ENCODE data around the gene RLBP1. TPM values are rescaled to one million over a fixed set of nuclear protein-coding genes. Genes with fewer than 3 reads are reported as not detected.
A peak's percentile ranks its signal among the peaks of the same experiment; 100 is the strongest.

Gene RLBP1
- total and polyA plus RNA-seq, 2 of the 13 experiments (the other 11 are each of a cell fraction or from before 2014, with no cell fraction given) = 0.07 TPM; not detected in 1

- TF ChIP-seq NFE2 (CRISPR knock-in tag; IDR thresholded peaks at IDR 0.05) (no peak), TAF15 (IDR thresholded peaks at IDR 0.05; ENCODE audit: low read depth, low read length, poor library complexity, severe bottlenecking) (peak; percentile 95), SSRP1 (CRISPR knock-in tag; IDR thresholded peaks at IDR 0.05) (no peak), KDM5B (CRISPR knock-in tag; IDR thresholded peaks at IDR 0.05; ENCODE audit: borderline replicate concordance) (peak; percentile 78; the same call in 1 of the 2 replicates), ZNF101 (CRISPR knock-in tag; IDR thresholded peaks at IDR 0.05; ENCODE audit: borderline replicate concordance, low read depth) (no peak), HMG20B (CRISPR knock-in tag; conservative IDR thresholded peaks at IDR 0.05) (no peak), PHF8 (CRISPR knock-in tag; IDR thresholded peaks at IDR 0.05) (peak; percentile 63), RBAK (CRISPR knock-in tag; IDR thresholded peaks at IDR 0.05) (0 out of 2 replicates have a peak, but pooled peaks have one; percentile 4), YEATS4 (CRISPR knock-in tag; IDR thresholded peaks at IDR 0.05; ENCODE audit: borderline replicate concordance) (no peak; the same call in 1 of the 2 replicates), TARDBP (CRISPR knock-in tag; IDR thresholded peaks at IDR 0.05) (peak; percentile 72; the same call in 1 of the 2 replicates), FOXK2 (IDR thresholded peaks at IDR 0.05) (peak; percentile 79), RFXAP (CRISPR knock-in tag; IDR thresholded peaks at IDR 0.05; ENCODE audit: borderline replicate concordance) (no peak), ATF1 (CRISPR knock-in tag; IDR thresholded peaks at IDR 0.05) (no peak; the same call in 1 of the 2 replicates), HMGXB4 (CRISPR knock-in tag; IDR thresholded peaks at IDR 0.05; ENCODE audit: borderline replicate concordance in 1 of 2, low read depth in 1 of 2) (peak; percentile 93 to 96), AHDC1 (CRISPR knock-in tag; IDR thresholded peaks at IDR 0.05; ENCODE audit: borderline replicate concordance) (peak; percentile 8; the same call in 1 of the 2 replicates), ELF1 (CRISPR knock-in tag; IDR thresholded peaks at IDR 0.05) (peak; percentile 86), ZFP1 (CRISPR knock-in tag; IDR thresholded peaks at IDR 0.05) (no peak), ZNF17 (CRISPR knock-in tag; IDR thresholded peaks at IDR 0.05) (no peak), HNRNPUL1 (IDR thresholded peaks at IDR 0.05; ENCODE audit: low read depth, low read length) (no peak), NR2C2 (CRISPR knock-in tag; IDR thresholded peaks at IDR 0.05; ENCODE audit: borderline replicate concordance) (peak; percentile 50)
These were observed 22.6 kb upstream of the RLBP1 start, which contains the start of gene FANCI (continued) for GRCh38 chr15:89243691-89244573.

Measured in HepG2 (cell line).